HG03175 (cell line): ENCODE results near the gene LAMC3.

Experiments used
- ATAC-seq: cut with Tn5 transposase; IDR thresholded peaks from one replicate; pipeline ENCODE4 v1.9.1; 2021; ENCODE audit warnings: mild to moderate bottlenecking, moderate library complexity; ENCODE audit not compliant: unreplicated experiment

LAMC3 gene

DNA sequence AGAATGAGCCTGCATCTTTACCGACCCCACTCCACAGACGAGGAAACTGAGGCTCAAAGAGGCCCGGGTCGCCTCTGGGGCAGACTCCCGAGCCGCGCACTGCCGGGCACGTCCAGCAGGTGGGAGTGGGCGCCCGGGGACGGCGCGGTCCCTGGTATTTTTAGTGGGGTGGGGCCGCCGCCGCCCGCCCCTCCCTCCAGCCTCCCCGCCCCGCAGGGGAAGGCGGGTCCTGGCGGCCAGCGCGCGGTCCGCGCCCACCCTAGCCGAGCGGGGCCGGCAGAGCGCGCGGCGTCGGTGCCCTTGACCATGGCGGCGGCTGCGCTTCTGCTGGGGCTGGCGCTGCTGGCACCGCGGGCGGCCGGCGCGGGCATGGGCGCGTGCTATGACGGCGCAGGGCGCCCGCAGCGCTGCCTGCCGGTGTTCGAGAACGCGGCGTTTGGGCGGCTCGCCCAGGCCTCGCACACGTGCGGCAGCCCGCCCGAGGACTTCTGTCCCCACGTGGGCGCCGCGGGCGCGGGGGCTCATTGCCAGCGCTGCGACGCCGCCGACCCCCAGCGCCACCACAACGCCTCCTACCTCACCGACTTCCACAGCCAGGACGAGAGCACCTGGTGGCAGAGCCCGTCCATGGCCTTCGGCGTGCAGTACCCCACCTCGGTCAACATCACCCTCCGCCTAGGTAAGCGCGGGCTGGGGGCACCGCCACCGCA lies at the start of gene LAMC3:
Gene LAMC3 (plus strand): TSS at position 266 of the 710 bp plus-strand sequence. CDS start 41 bp downstream, at position 307.
- no peak for ATAC-seq

DNA sequence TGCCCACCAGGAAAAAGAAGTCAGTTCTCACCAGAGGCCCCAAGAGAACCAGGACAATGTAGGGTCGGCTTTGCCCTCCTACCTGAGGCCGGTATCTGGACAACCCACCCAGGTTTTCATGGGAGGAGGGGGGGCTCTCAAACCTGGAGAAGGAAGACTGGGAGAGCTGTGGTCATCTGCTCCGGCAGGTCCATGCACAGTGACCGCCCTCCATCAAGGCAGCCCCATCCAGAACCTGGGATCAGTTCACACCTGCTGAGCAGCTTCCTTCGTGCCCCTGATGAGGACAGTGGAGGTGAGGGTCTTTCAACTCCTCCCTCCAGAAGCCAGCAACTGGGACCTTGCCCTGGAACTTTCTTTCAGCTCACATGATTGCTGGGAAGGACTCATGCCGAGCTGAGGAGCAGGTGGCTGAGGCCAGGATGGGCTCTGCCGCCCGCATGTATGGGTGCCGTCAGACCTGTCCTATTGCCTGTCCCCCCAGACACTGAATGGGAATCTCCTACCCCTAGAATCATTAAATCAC lies 49.1 kb upstream of the LAMC3 start:
- ATAC-seq: no peak

DNA sequence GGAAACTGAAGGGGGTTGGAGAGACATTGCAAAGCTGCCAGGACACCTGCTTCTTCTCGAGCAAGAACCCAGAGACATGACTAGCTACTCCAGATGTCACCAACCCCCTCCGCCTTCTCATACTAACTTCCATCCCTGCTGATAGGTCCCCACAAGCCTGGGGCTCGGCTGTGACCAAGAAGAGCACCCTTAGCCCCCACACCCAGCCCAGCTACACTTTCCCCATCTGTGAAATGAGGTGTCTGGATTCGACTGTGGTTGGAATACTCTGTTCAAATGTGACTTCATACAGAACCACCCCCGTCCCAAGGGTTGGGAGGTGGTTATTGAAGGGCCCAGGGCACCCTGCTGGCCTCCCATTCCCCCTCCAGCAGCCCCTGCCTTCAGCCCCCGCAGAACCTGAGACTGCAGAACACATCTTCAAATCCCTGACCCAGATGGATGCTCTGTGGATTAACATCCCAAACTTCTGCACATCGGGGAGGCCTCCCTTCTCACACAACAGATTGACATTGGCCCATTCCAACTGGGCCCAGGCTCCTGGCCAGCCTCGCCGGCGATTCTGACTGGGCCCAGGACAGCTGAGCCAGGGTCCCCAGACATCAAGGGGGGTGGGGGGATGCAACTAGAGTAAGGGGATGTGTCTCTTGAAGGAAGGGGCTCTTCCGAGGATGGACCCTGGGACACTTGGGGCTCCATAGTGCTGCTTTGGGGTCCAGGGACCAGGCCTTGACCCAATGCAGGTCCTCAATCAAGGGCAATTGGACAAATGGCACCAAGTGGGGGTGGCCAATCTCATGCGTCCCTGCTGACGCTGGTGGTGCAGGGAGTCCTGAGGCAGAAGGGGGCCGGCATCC lies 48.2 kb upstream of the LAMC3 start:
- no peak for ATAC-seq

DNA sequence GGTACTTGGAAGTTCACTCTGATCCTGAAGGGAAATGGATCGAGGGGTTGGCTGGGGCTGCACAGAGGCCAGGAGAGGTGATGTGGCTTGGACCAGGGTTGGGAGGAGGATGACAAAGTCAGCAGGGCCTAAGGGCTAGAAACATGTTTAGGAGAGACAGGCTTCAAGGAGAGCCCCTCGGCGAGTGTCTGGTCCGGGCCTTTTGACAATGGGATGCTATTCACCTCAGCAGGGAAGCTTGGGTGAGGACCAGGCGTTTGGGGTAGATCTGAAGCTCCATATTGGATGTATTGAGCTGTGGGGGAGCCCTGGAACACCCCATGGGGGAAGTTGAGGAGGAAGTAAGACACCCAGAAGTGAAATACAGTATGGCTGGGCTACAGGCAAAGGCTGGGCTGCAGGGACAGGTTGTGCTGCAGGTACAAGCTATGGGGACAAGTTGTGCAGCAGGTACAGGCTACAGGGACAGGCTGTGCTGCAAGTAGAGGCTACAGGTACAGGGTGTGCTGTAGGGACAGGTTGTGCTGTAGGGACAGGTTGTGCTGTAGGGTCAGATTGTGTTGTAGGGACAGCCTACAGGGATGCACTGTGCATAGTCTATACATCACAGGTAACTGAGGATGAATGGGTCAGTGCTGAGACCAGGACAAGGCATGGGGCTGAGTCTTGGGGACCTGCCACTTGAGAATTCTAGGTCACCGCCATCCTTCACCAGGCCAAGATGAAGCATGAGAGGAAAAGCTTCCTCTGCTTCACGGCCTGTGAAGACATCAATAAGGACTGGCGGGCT lies 47.3 kb upstream of the LAMC3 start:
- ATAC-seq: no peak

DNA sequence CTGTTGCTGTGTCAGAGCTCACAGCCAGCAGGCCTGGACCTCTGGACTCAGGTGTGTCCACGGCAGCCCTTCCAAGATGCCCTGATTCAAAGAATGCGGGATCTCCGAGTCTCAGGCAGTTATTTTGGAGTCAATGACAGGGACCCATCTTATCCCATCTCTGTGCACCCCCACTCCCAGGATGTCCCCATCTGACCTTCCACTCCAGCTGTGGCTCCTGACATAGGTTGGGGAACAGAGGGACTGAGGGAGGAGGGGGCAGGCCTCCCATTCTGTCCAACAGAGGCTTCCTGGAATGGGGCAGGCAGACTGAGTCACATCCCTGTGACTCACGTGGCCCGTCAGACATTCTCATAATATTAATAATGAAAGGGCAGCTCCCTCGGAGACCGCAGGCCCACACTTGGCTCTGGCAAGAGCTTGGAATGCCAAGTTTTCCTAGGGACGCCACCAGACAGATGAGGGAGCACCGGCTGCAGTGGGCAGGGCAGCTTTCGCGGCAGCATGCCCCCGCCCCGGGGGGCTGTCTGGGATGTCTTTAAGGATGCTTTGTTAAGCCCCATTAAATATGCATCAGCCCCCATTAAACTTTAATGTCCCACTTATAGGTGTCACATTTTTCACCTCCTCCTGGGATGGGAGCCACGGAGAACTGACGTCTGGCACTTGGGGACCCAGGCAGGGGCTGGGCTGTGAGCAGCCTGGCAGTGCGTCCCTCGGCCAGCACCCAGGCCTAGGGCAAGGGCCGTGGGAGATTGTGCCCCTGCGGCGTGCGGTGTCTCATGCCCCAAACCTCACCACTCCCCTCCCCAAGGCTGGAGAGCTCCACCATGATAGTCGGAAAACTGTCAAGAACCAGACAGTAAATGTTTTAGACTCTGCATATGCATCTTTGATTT lies 46.3 kb upstream of the LAMC3 start:
- ATAC-seq: no peak

DNA sequence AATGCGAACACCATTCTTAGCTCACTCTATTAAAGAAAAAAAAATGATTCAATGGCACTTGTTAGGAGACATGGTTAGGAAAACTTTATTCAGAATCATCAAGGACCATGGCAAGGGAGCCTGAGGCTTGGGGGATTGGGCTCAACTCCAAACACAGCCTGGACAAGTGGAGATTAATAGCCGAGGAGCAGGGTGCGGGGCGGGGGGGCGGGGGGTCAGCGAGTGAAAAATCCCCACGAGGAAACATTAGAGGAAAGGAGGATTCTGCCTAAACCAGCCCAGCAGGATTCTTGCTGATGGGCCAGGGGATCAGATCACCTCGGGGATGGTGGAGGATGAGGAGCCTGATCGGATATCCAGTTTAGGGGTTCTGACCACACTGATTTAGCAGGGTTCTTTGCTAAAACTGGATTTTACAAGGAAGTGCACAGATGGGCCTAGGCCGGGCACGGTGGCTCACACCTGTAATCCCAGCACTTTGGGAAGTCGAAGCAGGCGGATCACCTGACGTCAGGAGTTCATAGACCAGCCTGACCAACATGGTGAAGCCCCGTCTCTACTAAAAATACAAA lies 45.6 kb upstream of the LAMC3 start:
- ATAC-seq: no peak

DNA sequence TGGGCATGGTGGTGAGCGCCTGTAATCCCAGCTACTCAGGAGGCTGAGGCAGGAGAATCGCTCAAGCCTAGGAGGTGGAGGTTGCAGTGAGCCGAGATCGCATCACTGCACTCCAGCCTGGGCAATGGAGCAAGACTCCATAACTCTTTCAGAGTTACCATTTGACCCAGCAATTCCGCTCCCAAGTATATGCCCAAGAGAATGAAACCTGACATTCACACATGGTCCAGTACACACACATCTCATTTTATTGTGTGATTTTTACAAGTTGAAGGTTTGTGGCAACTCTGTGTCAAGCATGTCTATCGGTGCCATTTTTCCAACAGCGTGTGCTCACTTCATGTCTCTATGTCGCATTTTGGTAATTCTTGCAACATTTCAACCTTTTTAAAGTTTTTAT lies 45.1 kb upstream of the LAMC3 start:
- ATAC-seq: no peak

DNA sequence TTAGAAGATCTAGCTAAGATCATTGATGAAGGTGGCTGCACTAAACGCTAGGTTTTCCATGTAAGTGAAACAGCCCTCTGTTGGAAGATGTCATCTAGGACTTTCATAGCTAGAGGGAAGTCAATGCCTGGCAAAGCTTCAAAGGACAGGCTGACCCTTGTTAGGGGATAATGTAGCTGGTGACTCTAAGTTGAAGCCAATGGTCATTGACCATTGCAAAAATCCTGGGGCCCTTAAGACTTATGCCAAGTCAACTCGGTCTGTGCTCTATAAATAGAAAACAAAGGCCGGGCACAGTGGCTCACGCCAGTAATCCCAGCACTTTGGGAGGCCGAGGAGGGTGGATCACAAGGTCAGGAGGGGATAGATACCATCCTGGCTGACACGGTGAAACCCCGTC lies 43.3 kb upstream of the LAMC3 start:
- ATAC-seq: no peak

DNA sequence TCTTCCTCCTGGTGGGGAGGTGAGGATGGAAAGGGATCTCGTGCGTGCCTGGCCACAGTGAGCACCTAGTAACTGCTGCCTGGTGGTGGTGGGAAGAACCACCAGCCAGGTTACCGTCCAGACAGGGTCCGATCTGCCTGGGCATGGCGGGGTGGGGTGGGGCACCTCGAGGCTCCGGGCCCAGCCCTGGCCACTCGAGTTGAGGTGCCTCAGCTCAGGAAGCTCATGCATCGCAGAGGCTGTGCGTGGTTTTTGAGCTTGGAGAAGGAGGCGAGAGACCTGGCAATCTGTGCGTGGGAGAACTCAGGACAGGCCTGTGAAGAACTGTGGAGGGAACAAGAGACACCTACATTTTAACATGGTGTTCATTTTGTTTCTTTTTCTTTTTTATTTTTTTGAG lies 38.9 kb upstream of the LAMC3 start:
- ATAC-seq: no peak

DNA sequence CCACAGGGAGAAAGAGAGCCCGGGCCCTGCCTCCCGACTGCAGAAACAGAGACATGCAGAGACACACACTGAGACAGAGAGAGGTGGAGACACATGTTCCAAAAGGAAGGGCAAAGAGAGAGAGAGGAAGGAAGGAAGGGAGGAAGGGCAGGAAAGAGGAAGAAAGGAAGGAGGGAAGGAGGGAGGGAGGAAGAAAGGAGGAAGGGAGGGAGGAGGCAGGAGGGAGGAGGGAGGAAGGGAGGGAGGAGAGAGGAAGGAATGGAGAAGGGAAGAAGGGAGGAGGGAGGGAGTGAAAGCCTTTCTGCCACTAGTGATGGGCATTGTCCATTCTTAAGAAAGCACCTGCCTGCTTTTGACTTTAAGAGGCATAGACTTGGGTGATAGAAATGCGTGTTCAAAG lies 38.1 kb upstream of the LAMC3 start:
- ATAC-seq: no peak

DNA sequence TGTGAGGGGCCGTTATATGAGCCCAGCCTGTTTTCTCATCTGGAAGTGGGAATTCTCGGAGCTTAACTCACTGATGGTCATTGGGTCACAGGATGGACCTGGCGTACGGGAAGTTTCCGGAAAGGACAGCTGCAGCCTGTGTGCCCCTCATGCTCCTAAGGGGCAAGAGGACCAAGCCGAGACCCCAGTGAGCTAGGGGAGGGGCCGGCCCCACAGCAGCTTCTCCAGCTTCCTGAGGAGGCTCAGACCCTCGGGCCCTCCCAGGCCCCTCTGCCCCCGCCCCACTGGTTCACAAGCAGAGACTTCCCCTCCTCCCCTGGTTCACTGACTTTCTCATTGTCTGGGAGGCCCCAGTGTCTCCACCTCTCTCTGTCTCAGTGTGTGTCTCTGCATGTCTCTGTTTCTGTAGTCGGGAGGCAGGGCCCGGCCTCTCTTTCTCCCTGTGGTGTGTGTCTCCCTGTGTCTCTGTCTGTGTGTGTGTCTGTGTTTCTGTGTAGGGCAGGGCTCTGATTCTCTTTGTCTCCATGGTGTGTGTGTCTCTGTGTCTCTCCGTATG lies 37.6 kb upstream of the LAMC3 start:
- ATAC-seq: no peak

DNA sequence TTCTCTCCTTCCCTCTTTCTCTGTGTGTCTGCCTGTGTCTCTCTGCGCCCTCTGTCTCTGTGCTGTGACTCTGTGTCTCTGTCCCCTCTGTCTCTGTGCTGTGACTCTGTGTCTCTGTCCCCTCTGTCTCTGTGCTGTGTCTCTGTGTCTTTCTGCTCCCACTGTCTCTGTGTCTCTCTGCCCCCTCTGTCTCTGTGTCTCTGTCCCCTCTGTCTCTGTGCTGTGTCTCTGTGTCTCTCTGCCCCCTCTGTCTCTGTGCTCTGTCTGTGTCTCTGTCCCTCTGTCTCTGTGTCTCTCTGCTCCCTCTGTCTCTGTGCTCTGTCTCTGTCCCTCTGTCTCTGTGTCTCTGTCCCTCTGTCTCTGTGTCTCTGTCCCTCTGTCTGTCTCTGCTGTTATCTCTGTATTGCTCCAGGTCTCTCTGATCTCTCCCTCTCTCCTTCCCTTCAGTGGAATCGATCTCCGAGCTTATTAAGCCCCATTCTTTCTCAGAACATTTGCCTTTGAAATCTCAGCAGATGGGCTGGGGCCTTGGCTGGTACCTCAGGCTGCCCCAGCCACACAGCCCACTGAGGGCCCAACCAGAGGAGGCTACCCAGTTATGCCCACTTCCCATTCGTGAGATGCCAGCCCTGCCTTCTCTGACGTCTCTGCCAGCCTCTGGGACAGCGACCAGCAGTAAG lies 36.6 kb upstream of the LAMC3 start:
- ATAC-seq: no peak

DNA sequence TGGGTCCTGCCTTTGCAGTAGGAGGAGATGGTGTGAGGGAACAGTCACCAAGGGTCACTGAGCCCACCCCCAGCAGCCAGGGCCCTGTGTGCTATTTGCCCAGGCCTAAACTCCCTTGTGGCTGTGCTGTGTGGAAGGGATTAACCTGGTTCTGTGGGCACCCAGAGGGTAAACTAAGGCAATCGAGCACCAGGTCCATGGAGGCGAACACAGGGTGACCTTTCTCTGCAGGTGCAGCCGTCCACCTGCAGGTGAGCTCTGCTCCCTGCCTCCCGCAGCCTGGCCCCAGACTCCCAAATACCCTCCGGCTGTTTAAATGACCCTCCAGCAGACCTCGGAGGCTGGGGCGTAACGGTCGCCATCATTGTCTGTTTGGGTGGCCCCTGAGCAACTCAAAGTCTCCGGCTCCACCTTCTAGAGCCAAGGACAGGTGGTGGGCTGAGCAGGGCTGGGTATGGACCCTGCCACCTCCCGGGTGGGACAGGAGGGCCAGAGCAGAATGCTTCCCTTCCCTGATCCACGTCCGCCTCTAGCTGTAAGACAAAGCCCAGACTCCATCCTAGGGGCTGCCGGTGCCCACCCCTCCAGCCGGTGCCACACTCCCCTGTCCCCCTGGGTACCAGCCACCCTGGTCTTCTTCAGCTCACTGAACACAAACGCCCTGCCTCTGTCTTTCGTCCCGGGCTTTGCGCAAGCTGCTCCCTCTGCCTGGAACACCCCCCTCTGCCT lies 35.9 kb upstream of the LAMC3 start:
- ATAC-seq: no peak

DNA sequence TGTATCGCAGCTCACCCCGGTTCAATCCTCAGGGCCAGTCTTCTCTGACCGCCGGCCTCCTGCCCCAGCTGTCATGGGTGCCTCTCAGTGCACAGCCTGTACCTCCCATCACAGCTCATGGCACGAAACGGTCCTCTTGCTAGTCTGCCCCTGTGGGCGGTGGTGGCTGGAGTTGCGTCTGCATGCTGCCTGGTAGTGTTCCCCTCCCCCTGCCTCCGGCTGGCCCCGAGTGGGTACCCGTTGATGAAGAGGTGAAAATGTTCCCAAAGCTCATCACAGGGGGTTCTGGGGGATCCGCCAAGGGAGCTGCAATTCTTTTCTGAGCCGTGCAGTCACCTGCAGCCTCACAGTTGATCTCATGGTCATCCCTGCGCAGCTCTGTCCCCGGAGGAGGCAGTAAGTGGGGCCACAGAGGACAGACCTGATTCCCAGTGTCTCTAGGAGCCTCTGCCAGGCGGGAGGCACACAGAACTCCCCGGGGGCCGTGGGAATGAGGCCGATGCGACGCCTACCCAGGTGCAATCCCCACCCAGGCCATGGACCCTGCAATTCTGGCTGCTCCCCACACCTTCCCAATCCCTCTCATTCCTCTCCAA lies 35.2 kb upstream of the LAMC3 start:
- no peak for ATAC-seq

DNA sequence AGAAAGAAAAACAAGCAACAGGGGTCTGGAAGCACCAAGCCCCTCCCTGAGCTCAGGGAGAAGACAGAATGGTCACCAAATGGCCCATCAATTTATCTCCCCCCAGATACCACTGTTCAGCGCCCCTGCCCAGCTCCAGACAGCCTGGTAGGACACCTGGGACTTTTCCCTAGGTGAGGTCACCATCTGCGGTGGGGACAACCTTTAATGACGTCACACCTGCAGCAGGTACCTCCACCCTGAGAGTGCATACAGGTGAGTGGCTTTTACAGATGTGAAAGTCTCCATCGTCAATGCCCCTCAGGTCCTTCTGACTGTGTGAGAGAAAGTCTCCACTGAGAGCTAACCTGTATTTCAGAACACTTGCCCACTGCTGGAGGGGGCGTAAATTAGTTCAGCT lies 34.3 kb upstream of the LAMC3 start:
- ATAC-seq: no peak

DNA sequence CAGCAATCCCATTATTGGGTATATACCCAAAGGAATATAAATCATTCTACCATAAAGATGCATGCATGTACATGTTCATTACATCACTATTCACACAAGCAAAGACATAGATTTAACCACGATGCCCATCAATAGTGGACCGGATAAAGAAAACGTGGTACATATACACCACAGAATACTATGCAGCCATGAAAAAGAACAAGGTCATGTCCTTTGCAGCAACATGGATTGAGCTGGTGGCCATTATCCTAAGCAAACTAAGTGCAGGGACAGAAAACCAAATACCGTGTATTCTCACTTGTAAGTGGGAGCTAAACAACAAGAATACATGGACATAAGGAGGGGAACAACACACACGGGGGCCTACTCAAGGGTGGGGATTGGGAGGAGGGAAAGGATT lies 33.8 kb upstream of the LAMC3 start:
- no peak for ATAC-seq

DNA sequence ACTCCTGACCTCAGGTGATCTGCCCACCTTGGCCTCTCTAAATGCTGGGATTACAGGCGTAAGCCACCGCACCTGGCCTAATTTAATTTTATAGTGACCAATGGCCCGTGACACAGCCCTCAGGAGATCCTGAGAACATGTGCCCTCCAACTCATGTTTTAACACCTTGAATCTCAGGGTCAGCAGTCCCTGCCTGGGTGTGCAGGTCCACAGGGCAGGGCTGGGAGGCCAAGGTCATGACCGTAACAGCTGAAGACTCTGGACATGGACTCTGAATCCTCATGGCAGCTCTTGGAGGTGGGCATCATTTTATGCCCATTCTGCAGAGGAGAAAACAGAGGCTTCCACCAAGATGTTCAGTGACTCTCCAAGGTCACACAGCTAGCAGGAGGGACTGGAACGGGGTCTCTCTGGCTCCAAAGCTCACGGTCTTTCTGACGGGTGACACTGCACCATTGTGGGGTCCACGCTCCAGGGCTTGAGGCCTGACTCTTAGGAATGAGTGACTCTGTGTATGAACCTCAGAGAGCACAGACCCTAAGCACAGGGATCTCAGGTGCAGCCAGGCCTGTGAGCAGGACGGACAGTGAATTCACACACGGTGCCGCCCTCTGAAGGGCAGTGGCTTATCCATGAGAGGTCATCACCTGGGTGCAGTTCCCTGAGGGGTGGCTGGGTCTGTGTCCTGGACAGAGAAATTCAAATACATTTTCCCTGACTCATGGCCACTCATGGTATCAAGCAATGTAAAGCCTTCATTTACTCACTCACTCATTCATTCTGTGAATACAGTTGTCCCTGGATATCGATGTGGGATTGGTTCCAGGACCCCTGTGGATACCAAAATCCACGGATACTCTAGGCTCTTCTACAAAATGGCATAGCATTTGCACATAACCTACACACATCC lies 32.8 kb upstream of the LAMC3 start:
- no peak for ATAC-seq
